GM12878 (cell line): Measurements from ENCODE around the gene TBXAS1. TPM values are rescaled to one million over a fixed set of nuclear protein-coding genes. Genes with fewer than 3 reads are reported as not detected.

Source experiments
- ATAC-seq: fragments of 200-7000 bp; cut with Tn5 transposase; 3 replicates; pipeline ENCODE4 v1.9.1; 2020; ENCODE audit warnings: mild to moderate bottlenecking, moderate library complexity
- BruUV-seq: library from RNA; stranded (reverse); fragments of 400-500 nt; replicated peaks from 2 replicates; lab custom pipeline; 2021; lab: Mats Ljungman, UMichigan
- CTCF ChIA-PET: fragments of 300-600 bp; sonication (Branson Sonifier 250); formaldehyde crosslinking; extraction: SDS; loops from one replicate; lab custom pipeline; 2021; ENCODE audit warnings: inconsistent platforms; lab: Yijun Ruan, JAX
- POLR2A ChIA-PET: fragments of 350-600 bp; formaldehyde crosslinking; extraction: SDS; loops from one replicate; lab custom pipeline; 2021; ENCODE audit warnings: inconsistent platforms; lab: Charles Lee
- RAD21 ChIA-PET: fragments of 300-600 bp; sonication (Branson Sonifier 250); formaldehyde crosslinking; loops from one replicate; lab custom pipeline; 2023; ENCODE audit warnings: antibody characterized with exemption; ENCODE audit not compliant: unreplicated experiment; lab: Charles Lee
- SMC1A ChIA-PET: fragments of 300-600 bp; sonication (Branson Sonifier 250); formaldehyde crosslinking; loops from one replicate; lab custom pipeline; 2023; ENCODE audit not compliant: unreplicated experiment, uncharacterized antibody; lab: Charles Lee
- DNase-seq: peaks from one replicate; pipeline ENCODE4 v3.0.0-alpha.2; 2011; ENCODE audit warnings: low read depth, low spot score
- FAIRE-seq: peaks from 3 replicates; lab custom pipeline; 2011; peaks lifted over from hg19 to GRCh38; lab: Jason Lieb, UNC
- H2AFZ ChIP-seq: 2 replicates; pipeline ENCODE4 v1.6.0; 2011; ENCODE audit warnings: low read depth, low read length, control low read depth; ENCODE audit not compliant: control insufficient read depth
- H3K27ac ChIP-seq: 2 replicates; pipeline ENCODE4 v1.5.1; 2011; ENCODE audit warnings: control low read depth; ENCODE audit not compliant: control insufficient read depth, insufficient read depth
- H3K27me3 ChIP-seq, 2 experiments: replicated peaks in 1 of 2; 2 replicates each; pipeline versions ENCODE4 v1.6.0 to v1.6.1; 2011; ENCODE audit warnings: low read length in 1 of 2; ENCODE audit not compliant: control insufficient read depth in 2 of 2, insufficient read depth in 2 of 2
- H3K36me3 ChIP-seq, 2 experiments: 2 replicates each; pipeline ENCODE4 v1.5.1; 2011; ENCODE audit warnings: low read length in 1 of 2; ENCODE audit not compliant: control insufficient read depth in 2 of 2, insufficient read depth in 2 of 2
- H3K4me1 ChIP-seq: 2 replicates; pipeline ENCODE4 v1.6.1; 2011; ENCODE audit warnings: mild to moderate bottlenecking, low read length, moderate library complexity, mixed read lengths; ENCODE audit not compliant: control insufficient read depth, insufficient read depth
- H3K4me2 ChIP-seq: 2 replicates; pipeline ENCODE4 v1.6.0; 2011; ENCODE audit warnings: control low read depth; ENCODE audit not compliant: control insufficient read depth, insufficient read depth
- H3K4me3 ChIP-seq: fragments of 200-600 bp; sonication (generic); 2 replicates; pipeline ENCODE4 v1.5.1; 2016
- H3K79me2 ChIP-seq: 2 replicates; pipeline ENCODE4 v1.6.0; 2011; ENCODE audit warnings: low read length; ENCODE audit not compliant: control insufficient read depth, insufficient read depth
- H3K9ac ChIP-seq: 2 replicates; pipeline ENCODE4 v1.8.0; 2011; ENCODE audit warnings: low read length, control low read depth, mixed read lengths; ENCODE audit not compliant: control insufficient read depth, insufficient read depth
- H3K9me3 ChIP-seq: replicated peaks from 3 replicates; pipeline ENCODE4 v1.5.1; 2011; ENCODE audit warnings: mild to moderate bottlenecking, low read length; ENCODE audit not compliant: control insufficient read depth, insufficient read depth
- H4K20me1 ChIP-seq: 2 replicates; pipeline ENCODE4 v1.6.0; 2011; ENCODE audit not compliant: control insufficient read depth, insufficient read depth
- CBX3 ChIP-seq: fragments of 200-600 bp; sonication (generic); IDR thresholded peaks from 2 replicates; pipeline ENCODE4 v1.6.1; 2016; ENCODE audit warnings: low read depth, borderline replicate concordance
- CEBPB ChIP-seq, 2 experiments: fragments of 150-350 bp in 1 of 2; IDR thresholded peaks; 2 replicates each; pipeline ENCODE4 v1.6.1; 2012 to 2014; ENCODE audit warnings: low read depth in 2 of 2, low read length in 2 of 2, borderline replicate concordance in 1 of 2, inconsistent platforms in 1 of 2
- E2F4 ChIP-seq: IDR thresholded peaks from 2 replicates; pipeline ENCODE4 v1.6.1; 2012; ENCODE audit warnings: low read depth, low read length, improper control_type of control experiment
- FOS ChIP-seq: IDR thresholded peaks from 3 replicates; pipeline ENCODE4 v1.6.1; 2011; ENCODE audit warnings: borderline replicate concordance; ENCODE audit not compliant: insufficient read length; ENCODE audit errors: extremely low read depth
- GABPA ChIP-seq: IDR thresholded peaks from 2 replicates; pipeline ENCODE4 v1.6.1; 2014; ENCODE audit warnings: antibody characterized with exemption, low read depth, mild to moderate bottlenecking, inconsistent platforms
- HSF1 ChIP-seq: fragments of 150-350 bp; IDR thresholded peaks from 2 replicates; pipeline ENCODE4 v1.6.1; 2014; ENCODE audit warnings: mild to moderate bottlenecking, low read depth, low read length
- IRF5 ChIP-seq: fragments of 450-650 bp; IDR thresholded peaks from 2 replicates; pipeline ENCODE4 v1.6.1; 2017; ENCODE audit warnings: borderline replicate concordance
- LARP7 ChIP-seq: fragments of 450-650 bp; IDR thresholded peaks from 2 replicates; pipeline ENCODE4 v1.6.1; 2017; ENCODE audit warnings: mild to moderate bottlenecking
- MXI1 ChIP-seq: fragments of 150-350 bp; IDR thresholded peaks from 2 replicates; pipeline ENCODE4 v1.6.1; 2011; ENCODE audit warnings: low read depth, mild to moderate bottlenecking, inconsistent platforms, low read length, improper control_type of control experiment
- NFYA ChIP-seq: IDR thresholded peaks from 2 replicates; pipeline ENCODE4 v1.6.1; 2011; ENCODE audit warnings: low read depth, mild to moderate bottlenecking, low read length, improper control_type of control experiment, borderline replicate concordance
- PRDM15 ChIP-seq: fragments of 450-650 bp; formaldehyde crosslinking; IDR thresholded peaks from 2 replicates; pipeline ENCODE4 v1.4.0; 2020; ENCODE audit warnings: mild to moderate bottlenecking, moderate library complexity
- STAT3 ChIP-seq: IDR thresholded peaks from 2 replicates; pipeline ENCODE4 v1.6.1; 2011; ENCODE audit warnings: low read depth, low read length, improper control_type of control experiment
- SUPT20H ChIP-seq: IDR thresholded peaks from 2 replicates; pipeline ENCODE4 v1.6.1; 2011; ENCODE audit warnings: low read depth, mild to moderate bottlenecking, low read length, moderate library complexity, borderline replicate concordance; ENCODE audit not compliant: control insufficient read depth
- WGBS: methylation state at CpG from one replicate; pipeline ENCODE4 v1.1.6; 2016; ENCODE audit warnings: low lambda C conversion rate; ENCODE audit not compliant: insufficient replicate concordance, insufficient coverage; ENCODE audit errors: missing lambda C conversion rate; 5-methylcytosine and 5-hydroxymethylcytosine counted together
- in situ Hi-C: fragments of 300-500 bp; cut with MboI; formaldehyde crosslinking; loops from 9 replicates; pipeline ENCODE4 v1.14.3; 2018; ENCODE audit warnings: mixed read lengths
- intact Hi-C: fragments of 100-400 bp; cut with micrococcal nuclease; formaldehyde crosslinking; loops from one replicate; pipeline ENCODE4 v1.14.2; 2022; ENCODE audit not compliant: unreplicated experiment
- polyA plus RNA-seq, 11 experiments: library from polyadenylated mRNA; depleted of rRNA in 4 of 11; unstranded in 6 of 11; stranded (reverse) in 5 of 11; fragments of >200 nt; fragmentation: Nextera tagmentation in 4 of 11; fragmentation: Illumina TruSeq in 1 of 11; extraction: Ambion mirVana in 4 of 11; extraction: Trizol in 1 of 11; gene quantifications; 1 replicate in 1 of 11; 2 replicates in 10 of 11; pipeline versions ENCODE4 v1.2.1 to v1.2.3, GENCODE V29; 2011 to 2016; ENCODE audit warnings: inconsistent platforms in 2 of 11, missing spikeins in 2 of 11, low read depth in 1 of 11
- total RNA-seq, 4 experiments: library from RNA; depleted of rRNA in 3 of 4; stranded (reverse); fragments of >200 nt in 3 of 4; fragmentation: Illumina TruSeq in 1 of 4; extraction: Trizol in 1 of 4; gene quantifications; 2 replicates each; pipeline versions ENCODE4 v1.2.1 to v1.2.3, GENCODE V29; 2013 to 2021

TBXAS1 gene
- total and polyA plus RNA-seq, 10 of the 15 experiments (the other 5 are each of a cell fraction or from before 2014, with no cell fraction given) = 1.5 to 32.7 (median 16.3) TPM

GRCh38 chr7:139942636-139943035 lies 113.6 kb downstream of the TBXAS1 start:
- Histone ChIP-seq H3K9me3 (peaks cover 5% of the 10 kb centered on the region; the same call in 2 of the 3 replicates), H3K79me2 (no peaks in the 10 kb centered on the region), H3K4me3 (no peak overlapping the region), H3K27ac (no peak overlapping the region), H3K4me2 (no peak overlapping the region), H3K27me3 (no peaks in the 10 kb centered on the region), H2AFZ (no peak overlapping the region), H3K9ac (no peak overlapping the region), H4K20me1 (no peaks in the 10 kb centered on the region), H3K4me1 (no peaks in the 10 kb centered on the region), H3K36me3 (no peaks in the 10 kb centered on the region)
- ChIA-PET CTCF (no interaction called here), RAD21 (no interaction called here), SMC1A (interaction anchor here (0.7 kb wide), 1 partner anchor 295 kb away, joined by 3 read pairs; no protein-coding TSS in a partner anchor), POLR2A (no interaction called here)
- TF ChIP-seq MXI1 (no peak), CEBPB (IDR thresholded peaks at IDR 0.05; ENCODE audit: borderline replicate concordance in 1 of 2, low read depth in 2 of 2, low read length in 2 of 2) (no peak), SUPT20H (no peak), LARP7 (no peak), PRDM15 (no peak), IRF5 (no peak), CBX3 (no peak), E2F4 (no peak), GABPA (no peak), HSF1 (no peak), NFYA (no peak), STAT3 (no peak), FOS (no peak)
- FAIRE-seq (no peak), ATAC-seq (no peak), DNase-seq (no peak)
- intact Hi-C loops = no loop called here
- WGBS = 96% methylated on average over 6 of the region's 6 CpGs
- no TSS peak for BruUV-seq
- in situ Hi-C loops = no loop called here
